AG04449 (cell line): ENCODE results near the gene MEIKIN.

ENCODE experiments used
- CTCF ChIA-PET: fragments of 350-600 bp; formaldehyde crosslinking; extraction: SDS; loops from one replicate; lab custom pipeline; 2021; ENCODE audit warnings: antibody characterized with exemption; lab: Yijun Ruan, JAX
- POLR2A ChIA-PET: fragments of 400-600, 350-600 bp; formaldehyde crosslinking; extraction: SDS; loops from one replicate; lab custom pipeline; 2020; ENCODE audit warnings: antibody characterized with exemption, inconsistent platforms; lab: Yijun Ruan, JAX
- DNase-seq: peaks from one replicate; pipeline ENCODE4 v3.0.0-alpha.2; 2010; ENCODE audit warnings: low read depth, low spot score
- H3K4me3 ChIP-seq: 2 replicates; pipeline ENCODE4 v1.5.1; 2011; ENCODE audit warnings: low read depth, mild to moderate bottlenecking, control low read depth, low read length
- TF ChIP-seq, protein P1 (sequence below): IDR thresholded peaks from one replicate; pipeline ENCODE4 v1.5.1; 2011; ENCODE audit warnings: mild to moderate bottlenecking, moderate library complexity, low read length, control low read depth, inconsistent platforms; ENCODE audit not compliant: insufficient read depth; ENCODE audit errors: missing control alignments

MEIKIN gene

DNA sequence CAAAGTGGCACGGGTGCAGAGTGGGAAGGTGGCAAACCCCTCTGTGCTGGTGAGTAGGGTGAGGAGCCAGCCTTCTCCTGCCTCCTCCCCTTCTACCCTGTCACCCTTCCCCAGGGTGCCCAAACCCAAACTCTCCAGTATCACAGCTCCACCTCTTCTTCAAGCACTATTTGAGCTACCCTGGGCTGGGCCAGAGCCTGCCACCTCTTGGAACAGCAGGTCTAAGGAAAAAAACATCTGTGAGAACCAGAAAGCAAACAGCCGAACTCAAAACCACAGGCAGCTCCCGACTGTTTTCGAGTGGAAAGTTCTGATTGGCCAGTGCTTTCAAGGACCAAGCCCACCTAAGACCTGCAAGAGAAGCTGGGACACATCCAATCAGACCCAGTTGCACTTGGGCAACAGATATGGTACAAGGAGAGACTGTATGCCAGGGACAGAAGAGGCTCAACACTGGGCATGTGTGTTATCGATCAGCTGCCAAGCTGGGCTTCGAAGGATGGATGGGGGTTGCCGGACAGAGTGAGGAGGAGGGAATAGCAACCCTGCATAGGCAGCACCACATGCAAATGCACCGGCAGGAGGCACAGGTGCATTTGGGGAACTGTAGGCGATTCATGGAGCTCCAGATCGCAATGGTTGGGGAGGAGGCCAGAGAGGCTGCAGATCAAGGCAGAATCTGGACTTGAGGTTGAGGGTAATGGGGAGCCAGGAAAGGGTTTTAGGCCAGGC lies 46.3 kb upstream of the MEIKIN start:
- ChIA-PET CTCF (interaction anchor here (1.9 to 3.7 kb wide), 3 partner anchors 9 to 402 kb away, joined by 5 to 21 read pairs (median 7); no protein-coding TSS in a partner anchor), POLR2A (no interaction called here)
- TF ChIP-seq, protein P1, sequence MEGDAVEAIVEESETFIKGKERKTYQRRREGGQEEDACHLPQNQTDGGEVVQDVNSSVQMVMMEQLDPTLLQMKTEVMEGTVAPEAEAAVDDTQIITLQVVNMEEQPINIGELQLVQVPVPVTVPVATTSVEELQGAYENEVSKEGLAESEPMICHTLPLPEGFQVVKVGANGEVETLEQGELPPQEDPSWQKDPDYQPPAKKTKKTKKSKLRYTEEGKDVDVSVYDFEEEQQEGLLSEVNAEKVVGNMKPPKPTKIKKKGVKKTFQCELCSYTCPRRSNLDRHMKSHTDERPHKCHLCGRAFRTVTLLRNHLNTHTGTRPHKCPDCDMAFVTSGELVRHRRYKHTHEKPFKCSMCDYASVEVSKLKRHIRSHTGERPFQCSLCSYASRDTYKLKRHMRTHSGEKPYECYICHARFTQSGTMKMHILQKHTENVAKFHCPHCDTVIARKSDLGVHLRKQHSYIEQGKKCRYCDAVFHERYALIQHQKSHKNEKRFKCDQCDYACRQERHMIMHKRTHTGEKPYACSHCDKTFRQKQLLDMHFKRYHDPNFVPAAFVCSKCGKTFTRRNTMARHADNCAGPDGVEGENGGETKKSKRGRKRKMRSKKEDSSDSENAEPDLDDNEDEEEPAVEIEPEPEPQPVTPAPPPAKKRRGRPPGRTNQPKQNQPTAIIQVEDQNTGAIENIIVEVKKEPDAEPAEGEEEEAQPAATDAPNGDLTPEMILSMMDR: no peak
- no peak for DNase-seq
- no peak overlapping the region for H3K4me3 ChIP-seq

DNA sequence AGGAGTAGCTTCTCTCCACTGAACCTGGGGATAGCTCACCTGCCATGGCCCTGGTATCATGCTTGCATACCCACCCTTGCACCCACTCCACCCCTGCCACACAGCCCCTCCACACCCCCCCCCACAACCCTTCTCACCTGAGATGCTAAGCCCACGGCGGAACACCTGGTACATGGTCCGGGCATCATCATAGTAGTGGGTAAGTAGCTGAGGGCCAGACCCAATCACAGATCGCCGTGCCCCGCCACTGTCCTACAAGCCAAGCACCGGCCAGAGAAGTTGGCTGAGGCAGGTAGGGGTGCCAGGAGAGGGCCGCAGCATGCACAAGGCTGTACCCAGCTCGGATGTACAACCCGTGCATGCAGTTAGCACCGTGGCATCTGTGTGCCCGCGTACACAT lies 45.3 kb upstream of the MEIKIN start:
- POLR2A ChIA-PET: no interaction called here

DNA sequence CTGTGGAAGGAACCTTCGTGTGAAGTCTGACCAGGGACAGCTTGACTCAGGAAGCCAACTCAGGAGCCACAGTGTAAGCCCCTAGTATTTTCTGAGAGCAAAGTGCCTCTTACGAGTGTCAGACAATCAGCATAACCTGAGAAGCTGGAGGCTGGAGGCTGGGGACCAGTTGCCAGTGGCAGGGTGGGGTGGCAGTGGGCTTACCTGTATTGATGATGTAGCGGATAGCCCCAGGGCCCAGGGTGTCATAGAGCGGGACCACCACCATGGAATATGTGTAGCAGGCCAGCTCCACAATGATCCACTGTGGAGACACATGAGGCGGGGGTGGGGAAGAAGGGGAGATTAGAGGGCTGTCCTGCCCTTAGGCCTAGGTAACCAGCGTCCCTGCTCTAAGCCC lies 43.1 kb upstream of the MEIKIN start:
- ChIA-PET CTCF (interaction anchor here (1.2 kb wide), 1 partner anchor 18 kb away, joined by 3 read pairs; no protein-coding TSS in a partner anchor), POLR2A (no interaction called here)
- H3K4me3 ChIP-seq: no peak overlapping the region
- TF ChIP-seq, protein P1: no peak
- DNase-seq: no peak

More for the DNA sequence above, 45.3 kb upstream of the MEIKIN start:
- CTCF ChIA-PET: interaction anchor here (3.7 kb wide), 1 partner anchor 16 kb away, joined by 21 read pairs; no protein-coding TSS in a partner anchor
- DNase-seq: no peak
- H3K4me3 ChIP-seq: no peak overlapping the region
- TF ChIP-seq, protein P1: no peak

DNA sequence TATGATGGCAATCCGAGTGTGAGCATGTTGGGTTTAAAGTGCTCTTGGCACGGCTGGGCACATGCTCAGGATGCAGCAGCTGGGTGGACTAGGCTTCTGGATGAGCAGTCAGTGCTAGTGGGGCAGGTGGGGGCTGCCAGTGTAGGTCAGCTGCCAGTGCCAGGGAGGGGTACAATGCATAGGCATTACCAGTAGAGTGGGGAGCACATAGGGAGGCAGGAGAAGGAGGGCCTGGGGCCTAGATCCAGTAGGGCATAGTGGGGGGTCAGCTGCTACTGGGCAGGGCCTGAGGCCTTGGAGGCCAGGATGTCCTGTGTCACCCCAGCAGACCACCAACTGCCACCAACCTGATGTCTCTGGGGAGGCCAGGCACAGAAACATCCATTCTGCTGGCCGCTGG lies 41.8 kb upstream of the MEIKIN start:
- H3K4me3 ChIP-seq: no peak overlapping the region
- DNase-seq: no peak
- TF ChIP-seq, protein P1: no peak
- POLR2A ChIA-PET: no interaction called here
- CTCF ChIA-PET: interaction anchor here (1.2 kb wide), 1 partner anchor 20 kb away, joined by 3 read pairs; no protein-coding TSS in a partner anchor

DNA sequence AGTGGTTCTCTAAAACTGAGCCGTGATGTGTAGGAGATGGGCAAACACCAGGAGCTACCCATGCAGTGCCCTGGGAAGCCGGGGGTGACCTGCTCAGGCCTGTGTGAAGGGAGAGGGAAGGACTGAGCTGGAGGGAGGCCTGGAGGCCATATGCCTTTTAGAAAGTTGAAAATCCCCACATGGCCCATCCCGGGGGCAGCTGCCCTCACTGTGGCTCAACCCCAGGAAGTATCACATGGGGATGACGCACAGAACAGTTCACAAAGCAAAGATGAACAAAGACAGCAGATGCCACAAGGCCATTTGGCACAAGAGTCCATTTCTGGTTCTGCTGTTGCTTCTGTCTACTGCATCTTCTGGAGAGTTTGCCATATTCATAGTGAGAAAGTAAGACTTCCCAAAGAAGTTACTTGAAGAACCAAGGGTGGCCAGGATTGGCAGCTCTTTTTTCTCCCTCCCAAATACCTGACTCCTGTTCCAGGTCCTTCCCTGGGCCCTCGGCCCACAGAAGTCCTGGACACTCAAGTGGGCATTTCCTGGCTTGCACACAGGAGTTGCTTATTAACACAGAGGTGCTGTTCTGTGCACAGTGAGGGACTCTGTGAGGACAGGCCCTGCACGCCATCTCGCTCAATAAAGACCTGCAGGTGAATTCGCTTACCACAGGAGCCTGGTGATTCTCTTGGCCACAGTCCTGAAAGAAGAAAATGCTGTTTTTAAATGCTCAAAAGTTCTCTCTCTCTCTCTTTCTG lies 40.9 kb upstream of the MEIKIN start:
- no peak overlapping the region for H3K4me3 ChIP-seq
- DNase-seq: no peak
- ChIA-PET CTCF (no interaction called here), POLR2A (no interaction called here)
- TF ChIP-seq, protein P1: no peak
